Adrenal gland (tissue), 12 donors: ENCODE measurements around the gene EFCAB12. TPM values are rescaled to one million over a fixed set of nuclear protein-coding genes. Genes with fewer than 3 reads are reported as not detected.

Source experiments
- polyA plus RNA-seq, 3 donors: library from polyadenylated mRNA; stranded (reverse); fragments of 200-250 nt in 2 of 3; fragments of 350-450 nt in 1 of 3; fragmentation: Illumina TruSeq in 1 of 3; extraction: RNeasy Lipid Tissue Mini Kit (QIAGEN cat#74804) in 1 of 3; gene quantifications; one replicate each; pipeline ENCODE4 v1.2.3, GENCODE V29; 2013 to 2014
- small RNA-seq, 2 donors: library from RNA; depleted of rRNA; stranded (forward); fragments of <200 nt; gene quantifications; one replicate each; pipeline ENCODE3, GENCODE V24; 2016
- total RNA-seq, 9 donors: library from RNA; depleted of rRNA in 4 of 9; stranded (reverse); fragments of >200 nt in 4 of 9; fragments of 120-200 nt in 1 of 9; fragmentation: NEBNext Ultra II Directional in 1 of 9; extraction: Animal tissue kit (Norgen Biotek cat#: 25700) in 1 of 9; gene quantifications; one replicate each; pipeline versions ENCODE4 v1.1.0 to v1.2.4, GENCODE V29; 2013 to 2023
- donor health status: healthy with polysubstance abuse.
- donor health status: Bipolar disorder and iron deficiency.
- donor health status: DM: yes; HTN: yes; CAD: no.
- donor health status: DM: no; HTN: no; CAD: no.
- donor health status: DM: no; HTN: no; CAD: no.
- donor health status: DM: yes; HTN: yes; CAD: no.

The EFCAB12 gene
- total and polyA plus RNA-seq, 12 donors: 0.17 to 3.9 (median 0.41) TPM; not detected in 1

Small RNA genes within 50 kb of the gene (small RNA-seq; reads per million reads assigned to genes)
- gene SNORA7B: 9.1 to 16.0 reads per million in 2 donors

Other genes with a start within 250 kb of the EFCAB12 start
- gene CNBP, start 244.7 kb downstream of the EFCAB12 start, total RNA-seq: 100 to 1,000 TPM; 296 to 804 (median 483) TPM
- 100 to 1,000 TPM; 373 to 465 (median 424) TPM for gene CNBP, start 244.7 kb downstream of the EFCAB12 start, polyA plus RNA-seq
- 100 to 1,000 TPM; 105 to 318 (median 166) TPM for gene COPG1, start 179.0 kb downstream of the EFCAB12 start, total RNA-seq
- 100 to 1,000 TPM in 2 of 3 donors, 10 to 100 TPM in 1; 84.9 to 182 (median 160) TPM for gene COPG1, start 179.0 kb downstream of the EFCAB12 start, polyA plus RNA-seq
- 10 to 100 TPM; 17.3 to 39.7 (median 25.4) TPM for gene HMCES, start 149.8 kb downstream of the EFCAB12 start, total RNA-seq
- 10 to 100 TPM; 16.0 to 29.4 (median 19.9) TPM for gene HMCES, start 149.8 kb downstream of the EFCAB12 start, polyA plus RNA-seq
- 10 to 100 TPM in 8 of 9 donors, 1 to 10 TPM in 1; 9.9 to 32.3 (median 26.0) TPM for gene MBD4, start 11.3 kb upstream of the EFCAB12 start, total RNA-seq
- 10 to 100 TPM; 13.3 to 28.9 (median 13.4) TPM for gene MBD4, start 11.3 kb upstream of the EFCAB12 start, polyA plus RNA-seq
- 10 to 100 TPM; 15.8 to 38.4 (median 26.0) TPM for gene IFT122, start 11.6 kb upstream of the EFCAB12 start, total RNA-seq
- 10 to 100 TPM; 15.7 to 23.9 (median 23.3) TPM for gene IFT122, start 11.6 kb upstream of the EFCAB12 start, polyA plus RNA-seq
- not detected for gene RHO, start 100.0 kb upstream of the EFCAB12 start, total RNA-seq
- gene RHO, start 100.0 kb upstream of the EFCAB12 start, polyA plus RNA-seq: not detected
- gene H1-8, start 114.5 kb upstream of the EFCAB12 start, total RNA-seq: not detected
- not detected for gene H1-8, start 114.5 kb upstream of the EFCAB12 start, polyA plus RNA-seq
- gene PLXND1, start 178.0 kb upstream of the EFCAB12 start, total RNA-seq: 100 to 1,000 TPM in 8 of 9 donors, 10 to 100 TPM in 1; 54.8 to 191 (median 146) TPM
- gene PLXND1, start 178.0 kb upstream of the EFCAB12 start, polyA plus RNA-seq: 100 to 1,000 TPM in 2 of 3 donors, 10 to 100 TPM in 1; 41.2 to 370 (median 130) TPM